HepG2 (cell line): ENCODE data around the gene ZG16B. TPM values are rescaled to one million over a fixed set of nuclear protein-coding genes. Genes with fewer than 3 reads are reported as not detected.

Source experiments
- ARID5B ChIP-seq: IDR thresholded peaks from 2 replicates; pipeline ENCODE4 v1.4.0; 2020; ENCODE audit warnings: mild to moderate bottlenecking, missing genetic modification reagents
- GATAD2A ChIP-seq: IDR thresholded peaks from 2 replicates; pipeline ENCODE4 v1.6.1; 2016
- LCORL ChIP-seq, 2 experiments: fragments of 450-650 bp in 1 of 2; sonication (generic) in 1 of 2; formaldehyde crosslinking in 1 of 2; IDR thresholded peaks; 2 replicates each; pipeline versions ENCODE4 v1.5.0 to v1.6.1; 2017 to 2020; ENCODE audit warnings: antibody characterized with exemption in 1 of 2, missing genetic modification reagents in 1 of 2
- SPEN ChIP-seq: sonication (generic); formaldehyde crosslinking; IDR thresholded peaks from 2 replicates; pipeline ENCODE4 v1.5.1; 2020; ENCODE audit warnings: low read depth, mild to moderate bottlenecking, missing genetic modification reagents
- THAP9 ChIP-seq: sonication (generic); formaldehyde crosslinking; IDR thresholded peaks from 2 replicates; pipeline ENCODE4; 2020; ENCODE audit warnings: missing genetic modification reagents, mild to moderate bottlenecking, borderline replicate concordance
- ZNF605 ChIP-seq: sonication (generic); formaldehyde crosslinking; IDR thresholded peaks from 2 replicates; pipeline ENCODE4 v1.8.0; 2022; ENCODE audit warnings: mild to moderate bottlenecking, missing genetic modification reagents
- ZNF687 ChIP-seq: sonication (generic); formaldehyde crosslinking; IDR thresholded peaks from 2 replicates; pipeline ENCODE4 v1.5.1; 2020; ENCODE audit warnings: mild to moderate bottlenecking, missing genetic modification reagents, moderate library complexity
- polyA plus RNA-seq, 8 experiments: library from polyadenylated mRNA; depleted of rRNA in 3 of 8; stranded (reverse) in 7 of 8; unstranded in 1 of 8; fragments of >200 nt; fragmentation: Illumina TruSeq in 4 of 8; extraction: Trizol in 4 of 8; gene quantifications; 2 replicates each; pipeline versions ENCODE4 v1.2.1 to v1.2.3, GENCODE V29; 2011 to 2016; ENCODE audit warnings: low read depth in 4 of 8, missing spikeins in 1 of 8, mixed read lengths in 1 of 8; ENCODE audit not compliant: insufficient read depth in 1 of 8
- total RNA-seq, 5 experiments: library from RNA; depleted of rRNA; stranded (reverse); fragments of >200 nt; fragmentation: Illumina TruSeq; extraction: Trizol; gene quantifications; 2 replicates each; pipeline ENCODE4 v1.2.3, GENCODE V29; 2016; ENCODE audit warnings: low read depth in 1 of 5
- TF ChIP-seq, protein P1 (sequence below): IDR thresholded peaks from 2 replicates; pipeline ENCODE4 v1.6.1; 2018; ENCODE audit warnings: missing genetic modification reagents, mild to moderate bottlenecking, missing compliant biosample characterization
- TF ChIP-seq, protein P2 (sequence below): sonication (generic); formaldehyde crosslinking; IDR thresholded peaks from 2 replicates; pipeline ENCODE4 v1.4.0; 2020; ENCODE audit warnings: missing genetic modification reagents, borderline replicate concordance

Gene ZG16B
- total and polyA plus RNA-seq, 2 of the 13 experiments (the other 11 are each of a cell fraction or from before 2014, with no cell fraction given): 1.5 to 11.3 TPM

DNA sequence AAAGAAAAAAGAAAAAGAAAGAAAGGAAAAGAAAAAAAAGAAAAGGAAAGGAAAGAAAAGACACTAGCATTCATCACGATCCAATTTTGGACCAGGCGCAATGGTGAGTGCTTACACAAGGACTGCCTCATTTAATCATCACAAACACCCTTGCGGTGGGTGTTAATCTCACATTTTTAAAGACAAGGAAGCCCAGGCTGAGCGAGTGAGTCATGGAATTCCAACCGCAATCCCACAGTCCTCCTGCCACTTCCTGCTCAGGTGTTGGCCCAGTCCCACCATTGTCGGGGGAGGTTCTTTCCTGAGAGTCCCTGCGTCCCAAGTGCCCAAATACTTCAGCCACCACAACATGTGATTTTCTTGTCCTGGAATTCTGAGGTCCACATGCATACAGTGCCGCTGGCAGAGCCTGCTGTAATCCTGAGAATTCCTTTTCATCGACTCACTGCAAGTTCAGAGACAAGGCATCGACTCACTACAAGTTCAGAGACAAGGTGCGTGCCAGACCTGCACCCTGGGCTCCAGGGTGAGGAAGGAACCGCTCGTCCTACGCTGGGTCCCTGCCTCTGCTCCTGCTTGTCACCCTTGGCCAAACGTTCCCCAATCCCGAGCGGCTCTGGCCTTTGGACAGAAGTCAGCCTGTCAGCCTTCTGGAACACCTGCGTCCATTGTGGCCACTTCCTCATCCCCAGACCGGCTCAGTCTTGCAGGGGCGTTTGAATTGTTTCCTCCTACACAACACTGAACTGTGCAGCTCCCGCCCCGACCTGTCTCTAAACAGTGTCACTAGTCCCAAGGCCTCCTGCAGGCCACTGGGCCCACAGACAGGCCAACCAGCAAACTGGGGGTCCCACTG is 5.8 kb downstream of the ZG16B start (continued):
- TF ChIP-seq, protein P1, sequence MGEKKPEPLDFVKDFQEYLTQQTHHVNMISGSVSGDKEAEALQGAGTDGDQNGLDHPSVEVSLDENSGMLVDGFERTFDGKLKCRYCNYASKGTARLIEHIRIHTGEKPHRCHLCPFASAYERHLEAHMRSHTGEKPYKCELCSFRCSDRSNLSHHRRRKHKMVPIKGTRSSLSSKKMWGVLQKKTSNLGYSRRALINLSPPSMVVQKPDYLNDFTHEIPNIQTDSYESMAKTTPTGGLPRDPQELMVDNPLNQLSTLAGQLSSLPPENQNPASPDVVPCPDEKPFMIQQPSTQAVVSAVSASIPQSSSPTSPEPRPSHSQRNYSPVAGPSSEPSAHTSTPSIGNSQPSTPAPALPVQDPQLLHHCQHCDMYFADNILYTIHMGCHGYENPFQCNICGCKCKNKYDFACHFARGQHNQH (CRISPR knock-in tag): no peak
- TF ChIP-seq THAP9 (CRISPR knock-in tag) (0 out of 2 replicates have a peak, but pooled peaks have one; percentile 29), LCORL (IDR thresholded peaks at IDR 0.05) (no peak), LCORL (CRISPR knock-in tag; IDR thresholded peaks at IDR 0.05) (peak; percentile 40; the same call in 1 of the 2 replicates), ZNF605 (0 out of 2 replicates have a peak, but pooled peaks have one; percentile 25), GATAD2A (CRISPR knock-in tag) (peak; percentile 55), ZNF687 (CRISPR knock-in tag) (peak; percentile 66), ARID5B (CRISPR knock-in tag) (0 out of 2 replicates have a peak, but pooled peaks have one; percentile 16), SPEN (CRISPR knock-in tag) (0 out of 2 replicates have a peak, but pooled peaks have one; percentile 32)
- TF ChIP-seq, protein P2, sequence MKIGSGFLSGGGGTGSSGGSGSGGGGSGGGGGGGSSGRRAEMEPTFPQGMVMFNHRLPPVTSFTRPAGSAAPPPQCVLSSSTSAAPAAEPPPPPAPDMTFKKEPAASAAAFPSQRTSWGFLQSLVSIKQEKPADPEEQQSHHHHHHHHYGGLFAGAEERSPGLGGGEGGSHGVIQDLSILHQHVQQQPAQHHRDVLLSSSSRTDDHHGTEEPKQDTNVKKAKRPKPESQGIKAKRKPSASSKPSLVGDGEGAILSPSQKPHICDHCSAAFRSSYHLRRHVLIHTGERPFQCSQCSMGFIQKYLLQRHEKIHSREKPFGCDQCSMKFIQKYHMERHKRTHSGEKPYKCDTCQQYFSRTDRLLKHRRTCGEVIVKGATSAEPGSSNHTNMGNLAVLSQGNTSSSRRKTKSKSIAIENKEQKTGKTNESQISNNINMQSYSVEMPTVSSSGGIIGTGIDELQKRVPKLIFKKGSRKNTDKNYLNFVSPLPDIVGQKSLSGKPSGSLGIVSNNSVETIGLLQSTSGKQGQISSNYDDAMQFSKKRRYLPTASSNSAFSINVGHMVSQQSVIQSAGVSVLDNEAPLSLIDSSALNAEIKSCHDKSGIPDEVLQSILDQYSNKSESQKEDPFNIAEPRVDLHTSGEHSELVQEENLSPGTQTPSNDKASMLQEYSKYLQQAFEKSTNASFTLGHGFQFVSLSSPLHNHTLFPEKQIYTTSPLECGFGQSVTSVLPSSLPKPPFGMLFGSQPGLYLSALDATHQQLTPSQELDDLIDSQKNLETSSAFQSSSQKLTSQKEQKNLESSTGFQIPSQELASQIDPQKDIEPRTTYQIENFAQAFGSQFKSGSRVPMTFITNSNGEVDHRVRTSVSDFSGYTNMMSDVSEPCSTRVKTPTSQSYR: peak; percentile 72
